Body of pancreas (tissue), 4 donors: Measurements from ENCODE around the gene GTPBP6.

Experiments used
- CTCF ChIP-seq, 7 experiments: fragments of 450-650 bp in 4 of 7; fragments of 200-600 bp in 3 of 7; sonication (generic) in 3 of 7; IDR thresholded peaks; one replicate each; pipeline ENCODE4 v1.5.1; 2016 to 2019; ENCODE audit warnings: antibody characterized with exemption in 7 of 7
- POLR2A ChIP-seq, 3 donors: fragments of 450-650 bp; IDR thresholded peaks; one replicate each; pipeline ENCODE4 v1.6.1; 2016; ENCODE audit warnings: antibody characterized with exemption in 3 of 3, mild to moderate bottlenecking in 2 of 3

GRCh38 chrX:311156-312129, 7.2 kb downstream of the GTPBP6 start:
- TF ChIP-seq CTCF (IDR thresholded peaks at IDR 0.05) (no peak), POLR2A (IDR thresholded peaks at IDR 0.05) (no peak)
